ENCODE results near the gene DNM2.

Gene DNM2

GRCh38 chr19:10758978-10759377, 41.1 kb downstream of the DNM2 start:
- peak overlapping the region; percentile 77 for H3K27ac ChIP-seq (ENCODE audit: low read depth, low read length)
- no peaks in the 10 kb centered on the region for H4K20me1 ChIP-seq (ENCODE audit: control insufficient read depth, insufficient read depth, low read depth, low read length)
- H3F3A ChIP-seq (ENCODE audit: control insufficient read depth, insufficient read depth): peaks cover 11% of the 10 kb centered on the region
- H3K4me3 ChIP-seq (ENCODE audit: low read length): peak overlapping the region; percentile 55
- peak overlapping the region; percentile 72 for H3K4me2 ChIP-seq (ENCODE audit: low read length)
- peaks cover 22% of the 10 kb centered on the region for H3K4me1 ChIP-seq (ENCODE audit: control insufficient read depth, low read length)
- H3K9me2 ChIP-seq (replicated peaks; ENCODE audit: control insufficient read depth, low read length): no peaks in the 10 kb centered on the region
- TF ChIP-seq, protein P1, sequence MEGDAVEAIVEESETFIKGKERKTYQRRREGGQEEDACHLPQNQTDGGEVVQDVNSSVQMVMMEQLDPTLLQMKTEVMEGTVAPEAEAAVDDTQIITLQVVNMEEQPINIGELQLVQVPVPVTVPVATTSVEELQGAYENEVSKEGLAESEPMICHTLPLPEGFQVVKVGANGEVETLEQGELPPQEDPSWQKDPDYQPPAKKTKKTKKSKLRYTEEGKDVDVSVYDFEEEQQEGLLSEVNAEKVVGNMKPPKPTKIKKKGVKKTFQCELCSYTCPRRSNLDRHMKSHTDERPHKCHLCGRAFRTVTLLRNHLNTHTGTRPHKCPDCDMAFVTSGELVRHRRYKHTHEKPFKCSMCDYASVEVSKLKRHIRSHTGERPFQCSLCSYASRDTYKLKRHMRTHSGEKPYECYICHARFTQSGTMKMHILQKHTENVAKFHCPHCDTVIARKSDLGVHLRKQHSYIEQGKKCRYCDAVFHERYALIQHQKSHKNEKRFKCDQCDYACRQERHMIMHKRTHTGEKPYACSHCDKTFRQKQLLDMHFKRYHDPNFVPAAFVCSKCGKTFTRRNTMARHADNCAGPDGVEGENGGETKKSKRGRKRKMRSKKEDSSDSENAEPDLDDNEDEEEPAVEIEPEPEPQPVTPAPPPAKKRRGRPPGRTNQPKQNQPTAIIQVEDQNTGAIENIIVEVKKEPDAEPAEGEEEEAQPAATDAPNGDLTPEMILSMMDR (IDR thresholded peaks at IDR 0.05; ENCODE audit: low read depth, low read length, poor library complexity, severe bottlenecking): no peak
- TF ChIP-seq EZH2phosphoT487 (IDR thresholded peaks at IDR 0.05; ENCODE audit: borderline replicate concordance, low read length): no peak
- H3K27me3 ChIP-seq (ENCODE audit: control insufficient read depth, low read length): no peaks in the 10 kb centered on the region
- peaks cover 23% of the 10 kb centered on the region; the same call in 1 of the 2 replicates for H3K9me3 ChIP-seq (ENCODE audit: control insufficient read depth, insufficient read depth, low read length)
- H3K36me3 ChIP-seq (ENCODE audit: control insufficient read depth, low read length): peaks cover 35% of the 10 kb centered on the region
- peaks cover 74% of the 10 kb centered on the region for H3K79me2 ChIP-seq (ENCODE audit: control insufficient read depth, low read length)

DNA sequence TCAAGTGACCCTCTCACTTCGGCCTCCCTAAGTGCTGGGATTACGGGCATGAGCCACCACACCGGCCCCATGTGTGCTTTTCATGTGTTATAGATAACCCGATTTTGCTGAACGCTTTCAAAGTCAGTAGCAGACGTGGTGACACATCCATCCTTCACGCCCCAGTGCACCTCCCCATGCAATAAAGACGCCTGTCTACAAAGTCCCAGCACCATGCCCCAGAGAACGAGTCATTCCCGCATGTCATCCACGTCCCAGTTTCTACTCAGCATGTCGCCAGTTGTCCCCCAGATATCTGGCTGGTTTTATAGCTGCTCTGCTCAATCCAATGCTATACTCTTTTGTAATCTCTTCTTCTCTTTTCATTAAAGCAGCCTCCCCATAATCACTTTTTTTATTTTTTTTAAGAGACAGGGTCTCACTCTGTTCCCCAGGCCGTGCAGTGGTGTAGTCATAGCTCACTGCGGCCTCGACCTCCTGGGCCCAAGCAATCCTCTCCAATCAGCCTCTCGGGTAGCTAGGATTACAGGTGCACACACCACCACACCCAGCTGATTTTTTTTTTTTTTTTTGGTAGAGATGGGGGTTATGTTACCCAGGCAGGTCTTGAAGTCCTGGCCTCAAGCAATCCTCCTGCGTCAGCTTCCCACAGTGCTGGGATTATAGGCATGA, 42.5 kb downstream of the DNM2 start:
- peak overlapping the region; percentile 77 for H3K27ac ChIP-seq (ENCODE audit: low read depth, low read length)
- H3K9me3 ChIP-seq (ENCODE audit: control insufficient read depth, insufficient read depth, low read length): peaks cover 23% of the 10 kb centered on the region; the same call in 1 of the 2 replicates
- peak overlapping the region; percentile 55 for H3K4me3 ChIP-seq (ENCODE audit: low read length)
- peaks cover 11% of the 10 kb centered on the region for H3F3A ChIP-seq (ENCODE audit: control insufficient read depth, insufficient read depth)
- no peaks in the 10 kb centered on the region for H3K27me3 ChIP-seq (ENCODE audit: control insufficient read depth, low read length)
- peaks cover 63% of the 10 kb centered on the region for H3K79me2 ChIP-seq (ENCODE audit: control insufficient read depth, low read length)
- H4K20me1 ChIP-seq (ENCODE audit: control insufficient read depth, insufficient read depth, low read depth, low read length): no peaks in the 10 kb centered on the region
- H3K36me3 ChIP-seq (ENCODE audit: control insufficient read depth, low read length): peaks cover 28% of the 10 kb centered on the region
- peak overlapping the region; percentile 72 for H3K4me2 ChIP-seq (ENCODE audit: low read length)
- no peak for TF ChIP-seq EZH2phosphoT487 (IDR thresholded peaks at IDR 0.05; ENCODE audit: borderline replicate concordance, low read length)
- TF ChIP-seq, protein P1 (IDR thresholded peaks at IDR 0.05; ENCODE audit: low read depth, low read length, poor library complexity, severe bottlenecking): no peak
- no peaks in the 10 kb centered on the region for H3K9me2 ChIP-seq (replicated peaks; ENCODE audit: control insufficient read depth, low read length)
- H3K4me1 ChIP-seq (ENCODE audit: control insufficient read depth, low read length): peaks cover 22% of the 10 kb centered on the region

DNA sequence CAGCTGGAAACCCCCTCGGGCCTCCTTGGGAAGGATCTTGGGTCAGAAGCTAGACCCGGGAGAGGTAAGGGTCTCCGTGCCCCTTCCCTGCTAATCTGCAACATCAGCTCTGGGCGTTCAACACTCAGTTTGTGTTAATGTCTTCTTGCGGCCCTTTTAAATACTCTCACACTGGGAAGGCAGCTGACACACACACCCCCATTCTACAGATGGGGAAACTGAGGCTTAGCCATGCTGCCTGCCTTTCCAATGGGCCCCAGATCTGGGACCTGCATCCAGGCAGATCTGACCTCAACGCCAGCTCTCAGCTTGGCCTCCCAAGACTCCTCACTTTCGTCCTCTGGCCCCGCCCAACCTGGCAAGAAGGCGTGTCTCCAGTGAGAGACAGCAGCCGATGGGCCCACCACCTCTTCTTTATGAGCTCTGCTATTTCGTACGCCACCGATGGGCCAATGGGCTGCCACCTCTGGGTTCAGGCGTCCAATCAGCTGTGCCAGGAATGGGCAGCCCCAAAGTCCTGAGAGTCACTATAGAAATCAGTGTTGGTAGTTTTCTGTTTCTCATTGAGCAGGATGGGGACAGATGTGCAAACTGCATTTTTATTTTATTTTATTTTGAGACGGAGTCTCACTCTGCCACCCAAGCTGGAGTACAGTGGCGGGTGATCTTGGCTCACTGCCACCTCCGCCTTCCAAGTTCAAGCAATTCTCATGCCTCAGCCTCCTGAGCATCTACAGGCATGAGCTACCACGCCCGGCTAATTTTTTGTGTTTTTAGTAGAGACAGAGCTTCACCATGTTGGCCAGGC, 43.8 kb downstream of the DNM2 start:
- Histone ChIP-seq H3K27ac (ENCODE audit: low read depth, low read length) (no peak overlapping the region), H3K27me3 (ENCODE audit: control insufficient read depth, low read length) (no peaks in the 10 kb centered on the region), H3K79me2 (ENCODE audit: control insufficient read depth, low read length) (peaks cover 64% of the 10 kb centered on the region), H3K4me3 (ENCODE audit: low read length) (no peak overlapping the region), H3K9me3 (ENCODE audit: control insufficient read depth, insufficient read depth, low read length) (peaks cover 14% of the 10 kb centered on the region; the same call in 1 of the 2 replicates), H3K36me3 (ENCODE audit: control insufficient read depth, low read length) (peaks cover 28% of the 10 kb centered on the region), H3K4me2 (ENCODE audit: low read length) (no peak overlapping the region), H4K20me1 (ENCODE audit: control insufficient read depth, insufficient read depth, low read depth, low read length) (no peaks in the 10 kb centered on the region), H3K9me2 (replicated peaks; ENCODE audit: control insufficient read depth, low read length) (no peaks in the 10 kb centered on the region), H3K4me1 (ENCODE audit: control insufficient read depth, low read length) (peaks cover 22% of the 10 kb centered on the region), H3F3A (ENCODE audit: control insufficient read depth, insufficient read depth) (peaks cover 11% of the 10 kb centered on the region)
- TF ChIP-seq, protein P1 (IDR thresholded peaks at IDR 0.05; ENCODE audit: low read depth, low read length, poor library complexity, severe bottlenecking): no peak
- no peak for TF ChIP-seq EZH2phosphoT487 (IDR thresholded peaks at IDR 0.05; ENCODE audit: borderline replicate concordance, low read length)
